ENCODE data around the gene PYGO1.

Gene PYGO1, protein sequence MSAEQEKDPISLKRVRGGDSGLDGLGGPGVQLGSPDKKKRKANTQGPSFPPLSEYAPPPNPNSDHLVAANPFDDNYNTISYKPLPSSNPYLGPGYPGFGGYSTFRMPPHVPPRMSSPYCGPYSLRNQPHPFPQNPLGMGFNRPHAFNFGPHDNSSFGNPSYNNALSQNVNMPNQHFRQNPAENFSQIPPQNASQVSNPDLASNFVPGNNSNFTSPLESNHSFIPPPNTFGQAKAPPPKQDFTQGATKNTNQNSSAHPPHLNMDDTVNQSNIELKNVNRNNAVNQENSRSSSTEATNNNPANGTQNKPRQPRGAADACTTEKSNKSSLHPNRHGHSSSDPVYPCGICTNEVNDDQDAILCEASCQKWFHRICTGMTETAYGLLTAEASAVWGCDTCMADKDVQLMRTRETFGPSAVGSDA

DNA sequence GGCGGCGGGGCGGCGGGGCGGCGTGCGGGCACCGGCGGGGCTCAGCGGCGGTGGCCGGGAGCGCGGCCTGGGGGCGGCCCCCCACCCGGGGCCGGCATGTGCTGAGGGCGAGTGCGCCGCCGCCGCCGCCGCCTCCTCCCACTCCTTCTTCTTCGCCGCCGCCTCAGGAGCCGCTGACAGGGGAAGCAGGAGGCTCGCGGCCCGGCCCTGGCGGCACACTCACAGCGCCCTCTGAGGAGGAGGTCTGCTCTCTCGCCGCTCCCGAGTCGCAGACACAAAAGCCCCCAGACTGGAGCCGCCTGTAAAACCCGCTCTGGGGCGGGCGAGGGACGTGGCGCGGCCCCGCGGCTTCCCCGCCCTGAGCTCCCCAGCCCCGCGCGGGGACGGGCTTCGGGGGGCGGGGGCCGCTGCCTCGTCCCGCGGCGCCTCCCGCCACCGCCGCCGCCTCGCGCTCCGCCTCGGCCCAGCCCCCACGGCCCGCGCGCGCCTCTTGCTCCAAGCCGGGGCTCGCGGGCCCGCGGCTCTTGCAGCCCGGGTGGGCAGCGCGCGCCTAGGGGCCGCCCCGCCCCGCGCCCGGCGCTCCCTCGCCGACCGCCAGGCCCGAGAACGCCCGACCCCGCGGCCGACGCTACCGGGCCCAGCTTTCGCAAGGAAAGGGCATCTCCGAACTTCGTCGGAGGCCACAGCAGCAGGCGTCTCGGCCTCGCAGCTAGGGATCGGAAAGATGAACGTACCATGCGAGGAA, at the start of gene PYGO1:
PYGO1 (minus strand) TSS at position 276 of the 745 bp plus-strand sequence. CDS start 462 bp downstream, outside the sequence.
- ChIA-PET POLR2A (no interaction called here), CTCF (no interaction called here)
- DNase-seq (ENCODE audit: extremely low spot score), result peak; percentile 67
- TF ChIP-seq, protein P1, sequence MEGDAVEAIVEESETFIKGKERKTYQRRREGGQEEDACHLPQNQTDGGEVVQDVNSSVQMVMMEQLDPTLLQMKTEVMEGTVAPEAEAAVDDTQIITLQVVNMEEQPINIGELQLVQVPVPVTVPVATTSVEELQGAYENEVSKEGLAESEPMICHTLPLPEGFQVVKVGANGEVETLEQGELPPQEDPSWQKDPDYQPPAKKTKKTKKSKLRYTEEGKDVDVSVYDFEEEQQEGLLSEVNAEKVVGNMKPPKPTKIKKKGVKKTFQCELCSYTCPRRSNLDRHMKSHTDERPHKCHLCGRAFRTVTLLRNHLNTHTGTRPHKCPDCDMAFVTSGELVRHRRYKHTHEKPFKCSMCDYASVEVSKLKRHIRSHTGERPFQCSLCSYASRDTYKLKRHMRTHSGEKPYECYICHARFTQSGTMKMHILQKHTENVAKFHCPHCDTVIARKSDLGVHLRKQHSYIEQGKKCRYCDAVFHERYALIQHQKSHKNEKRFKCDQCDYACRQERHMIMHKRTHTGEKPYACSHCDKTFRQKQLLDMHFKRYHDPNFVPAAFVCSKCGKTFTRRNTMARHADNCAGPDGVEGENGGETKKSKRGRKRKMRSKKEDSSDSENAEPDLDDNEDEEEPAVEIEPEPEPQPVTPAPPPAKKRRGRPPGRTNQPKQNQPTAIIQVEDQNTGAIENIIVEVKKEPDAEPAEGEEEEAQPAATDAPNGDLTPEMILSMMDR (IDR thresholded peaks at IDR 0.05; ENCODE audit: control extremely low read depth, extremely low read depth, low read depth, missing control alignments), result no peak

DNA sequence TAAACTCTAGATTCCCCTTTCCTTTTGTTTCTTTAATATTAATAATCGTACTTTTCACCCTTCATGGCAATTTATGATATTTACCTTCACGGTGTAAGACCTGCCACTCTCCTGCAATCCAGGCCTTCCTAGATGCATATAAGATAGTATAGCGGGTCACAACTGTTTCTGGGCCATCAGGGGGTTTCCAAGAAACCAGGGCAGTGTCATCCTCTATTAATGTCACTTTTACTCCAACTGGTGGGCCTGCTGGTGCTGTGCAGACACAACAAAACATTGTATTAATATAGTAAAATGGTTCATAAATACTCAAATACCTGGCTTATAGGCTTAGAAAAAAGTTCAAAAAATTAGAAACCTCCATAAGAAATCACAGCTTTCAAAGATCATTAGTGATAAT, 48.9 kb upstream of the PYGO1 start:
- TF ChIP-seq, protein P1 (IDR thresholded peaks at IDR 0.05; ENCODE audit: control extremely low read depth, extremely low read depth, low read depth, missing control alignments), result no peak
- no peak for DNase-seq (ENCODE audit: extremely low spot score)
- CTCF ChIA-PET, result interaction anchor here (1.6 to 3.6 kb wide), 3 partner anchors 13 to 123 kb away, joined by 5 to 11 read pairs (median 11); no protein-coding TSS in a partner anchor
- POLR2A ChIA-PET, result no interaction called here

DNA sequence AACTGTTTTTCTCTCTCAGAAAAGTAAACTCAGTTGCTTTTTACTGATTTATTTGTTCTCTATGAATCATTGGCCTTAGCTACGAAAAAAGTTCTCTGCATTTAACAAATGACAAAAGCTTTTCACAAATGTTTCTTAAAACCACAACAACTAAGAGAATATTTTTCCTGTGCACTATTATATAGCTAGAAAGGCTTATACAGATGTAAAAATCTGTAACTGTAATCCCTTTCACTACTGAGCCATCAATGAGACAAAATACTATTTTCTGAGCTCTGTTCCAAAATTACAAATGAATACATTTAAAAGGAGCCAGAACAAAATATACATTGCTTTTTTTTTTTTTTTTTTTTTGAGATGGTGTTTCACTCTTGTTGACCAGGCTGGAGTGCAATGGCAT, 45.6 kb upstream of the PYGO1 start:
- TF ChIP-seq, protein P1 (IDR thresholded peaks at IDR 0.05; ENCODE audit: control extremely low read depth, extremely low read depth, low read depth, missing control alignments), result no peak
- ChIA-PET POLR2A (interaction anchor here (0.7 kb wide), 1 partner anchor 1871 kb away, joined by 5 read pairs; no protein-coding TSS in a partner anchor), CTCF (no interaction called here)
- DNase-seq (ENCODE audit: extremely low spot score), result no peak

DNA sequence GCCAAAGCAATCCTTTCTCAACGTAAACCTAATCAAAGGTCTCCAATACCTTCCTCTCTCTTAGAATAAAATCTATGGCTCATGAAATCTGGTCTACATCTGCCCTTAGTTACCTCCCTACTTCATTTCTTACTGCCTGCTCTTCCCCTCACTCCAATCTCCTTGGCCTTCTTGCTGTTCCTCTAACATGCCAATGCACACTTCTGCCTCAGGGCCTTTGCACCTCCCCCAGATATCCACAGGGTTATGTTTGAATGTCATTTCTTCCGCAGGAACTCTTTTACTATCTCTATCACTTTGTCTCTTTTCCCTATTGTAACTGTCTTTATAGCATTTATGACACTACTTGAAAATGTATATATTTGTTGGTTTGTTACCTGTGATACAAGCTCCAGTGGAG, 44.3 kb upstream of the PYGO1 start:
- CTCF ChIA-PET, result no interaction called here
- POLR2A ChIA-PET, result no interaction called here
- DNase-seq (ENCODE audit: extremely low spot score), result no peak
- TF ChIP-seq, protein P1 (IDR thresholded peaks at IDR 0.05; ENCODE audit: control extremely low read depth, extremely low read depth, low read depth, missing control alignments), result no peak

DNA sequence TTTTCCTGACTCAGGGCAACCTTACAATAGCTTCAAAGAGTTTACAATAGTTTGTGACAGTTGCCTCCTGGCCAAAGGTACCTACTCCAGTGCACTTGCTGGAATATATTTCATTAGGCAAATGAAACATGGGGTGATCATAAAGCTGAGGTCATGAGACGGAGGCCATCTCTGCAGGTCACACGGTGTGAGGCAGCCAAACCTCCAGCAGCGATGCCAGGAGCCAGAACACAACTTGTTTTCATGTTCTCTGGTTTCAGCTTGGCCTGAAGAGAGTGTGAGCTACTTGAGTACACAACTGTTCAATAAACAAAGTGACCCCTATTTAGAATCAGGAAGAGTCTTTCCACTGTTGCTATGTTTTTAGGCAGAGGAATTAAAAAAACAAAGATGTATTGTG, 42.7 kb upstream of the PYGO1 start:
- ChIA-PET POLR2A (no interaction called here), CTCF (interaction anchor here (0.9 to 1.2 kb wide), 2 partner anchors 13 to 215 kb away, joined by 3 read pairs; no protein-coding TSS in a partner anchor)

DNA sequence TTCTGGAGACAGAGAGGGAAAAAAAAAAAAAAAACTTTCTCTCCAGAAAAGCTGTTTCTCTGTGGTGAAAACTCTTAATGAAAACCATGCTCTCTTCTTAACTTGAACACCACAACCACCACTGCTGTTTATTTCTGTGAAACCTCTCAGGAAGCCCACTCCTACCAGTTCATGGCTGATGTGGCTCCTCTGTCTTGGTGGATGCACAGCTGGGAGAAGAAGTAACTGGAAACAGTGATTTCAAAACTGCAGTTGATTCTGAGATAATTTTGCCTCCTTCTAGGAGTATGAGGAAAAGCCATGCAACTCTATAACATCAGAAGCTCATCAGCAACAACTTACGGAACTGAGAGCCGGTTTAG, 40.2 kb upstream of the PYGO1 start:
- TF ChIP-seq, protein P1 (IDR thresholded peaks at IDR 0.05; ENCODE audit: control extremely low read depth, extremely low read depth, low read depth, missing control alignments), result no peak
- no peak for DNase-seq (ENCODE audit: extremely low spot score)
- POLR2A ChIA-PET, result no interaction called here
- CTCF ChIA-PET, result no interaction called here

More for the DNA sequence above, 42.7 kb upstream of the PYGO1 start:
- TF ChIP-seq, protein P1 (IDR thresholded peaks at IDR 0.05; ENCODE audit: control extremely low read depth, extremely low read depth, low read depth, missing control alignments), result no peak
- no peak for DNase-seq (ENCODE audit: extremely low spot score)

Data from GM10248 (cell line).